HG02840 (cell line): ENCODE data around the gene ELF2.
"Not testable (repeated sequence)": the region's sequence is repeated elsewhere in the genome, so short reads cannot be mapped to it uniquely, and the experiment has no call there.

Experiments
- ATAC-seq: cut with Tn5 transposase; IDR thresholded peaks from one replicate; pipeline ENCODE4 v1.9.1; 2021; ENCODE audit warnings: mild to moderate bottlenecking, moderate library complexity, moderate number of reproducible peaks; ENCODE audit not compliant: unreplicated experiment, low FRiP score

The ELF2 gene

GRCh38 chr4:139189417-139189749 lies 12.4 kb upstream of the ELF2 start:
- no peak for ATAC-seq

GRCh38 chr4:139188648-139189416 lies 11.8 kb upstream of the ELF2 start:
- ATAC-seq = no peak

GRCh38 chr4:139184129-139184528 lies 7.1 kb upstream of the ELF2 start:
- no peak for ATAC-seq

GRCh38 chr4:139177869-139178619 lies 1.0 kb upstream of the ELF2 start:
- peak; percentile 59 for ATAC-seq

- peak; percentile 14 for ATAC-seq
Measured at GRCh38 chr4:139176302-139177048, 543 bp downstream of the ELF2 start.

- ATAC-seq = no peak
Measured at GRCh38 chr4:139175646-139176301, 1.2 kb downstream of the ELF2 start.

- ATAC-seq = no peak
Measured at GRCh38 chr4:139171876-139172691, 4.9 kb downstream of the ELF2 start.

GRCh38 chr4:139170932-139171331 lies 6.1 kb downstream of the ELF2 start:
- no peak for ATAC-seq

- no peak for ATAC-seq
Measured at GRCh38 chr4:139167774-139168444, 9.1 kb downstream of the ELF2 start.

- ATAC-seq = no peak
Measured at GRCh38 chr4:139164731-139165130, 12.3 kb downstream of the ELF2 start.

- no peak for ATAC-seq
Measured at GRCh38 chr4:139163806-139164206, 13.2 kb downstream of the ELF2 start.

- not testable (repeated sequence) for ATAC-seq
Measured at GRCh38 chr4:139157977-139158376, 19.0 kb downstream of the ELF2 start.

GRCh38 chr4:139154952-139155557 lies 22.0 kb downstream of the ELF2 start:
- ATAC-seq = no peak

- no peak for ATAC-seq
Measured at GRCh38 chr4:139154538-139154937, 22.5 kb downstream of the ELF2 start.

- no peak for ATAC-seq
Measured at GRCh38 chr4:139154134-139154421, 22.9 kb downstream of the ELF2 start.

GRCh38 chr4:139153411-139154133 lies 23.4 kb downstream of the ELF2 start:
- no peak for ATAC-seq

- no peak for ATAC-seq
Measured at GRCh38 chr4:139152249-139152648, 24.8 kb downstream of the ELF2 start.

GRCh38 chr4:139146926-139147629 lies 29.9 kb downstream of the ELF2 start:
- ATAC-seq = no peak
